Amniotic stem cell (primary cell): ENCODE results near the gene ATP2A3.
"Not testable (repeated sequence)": the region's sequence is repeated elsewhere in the genome, so short reads cannot be mapped to it uniquely, and the experiment has no call there.

Experiments
- DNase-seq: peaks from one replicate; lab custom pipeline; 2025; lab: John Stamatoyannopoulos, UW

Gene ATP2A3

DNA sequence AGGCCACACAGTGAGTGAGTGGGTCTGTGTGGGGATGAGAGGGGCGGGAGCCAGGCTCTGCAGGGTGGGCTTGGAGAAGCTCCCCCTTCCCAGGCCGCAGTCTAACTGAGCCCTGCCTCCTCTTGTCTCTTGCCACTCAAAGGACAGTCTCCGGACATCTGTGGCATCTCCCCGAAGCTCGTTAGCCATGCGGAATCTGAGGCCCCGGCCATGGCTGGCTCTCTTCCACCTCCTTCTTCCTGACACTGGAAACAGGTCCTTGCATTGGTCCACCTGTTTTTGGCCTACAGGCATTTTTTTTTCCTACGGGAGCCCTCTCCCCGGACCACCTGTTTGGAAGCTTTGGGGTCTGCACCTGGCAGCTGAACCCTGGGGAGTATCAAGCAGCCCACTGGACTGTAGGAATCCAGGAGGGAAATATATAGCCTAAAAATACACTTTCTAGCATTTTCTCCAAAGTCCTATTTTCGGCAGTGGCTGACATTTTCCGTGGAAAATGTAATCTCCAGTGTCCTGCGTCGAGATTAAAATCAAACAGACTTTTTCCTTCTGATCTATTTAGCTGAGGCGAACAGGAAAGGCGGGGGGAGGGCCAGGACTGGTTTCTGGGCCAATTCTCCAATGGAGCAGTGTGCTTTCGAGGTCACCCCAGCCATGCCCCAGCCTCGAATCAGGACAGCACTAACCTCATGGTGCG lies 9.1 kb downstream of the ATP2A3 start:
- DNase-seq = no peak

DNA sequence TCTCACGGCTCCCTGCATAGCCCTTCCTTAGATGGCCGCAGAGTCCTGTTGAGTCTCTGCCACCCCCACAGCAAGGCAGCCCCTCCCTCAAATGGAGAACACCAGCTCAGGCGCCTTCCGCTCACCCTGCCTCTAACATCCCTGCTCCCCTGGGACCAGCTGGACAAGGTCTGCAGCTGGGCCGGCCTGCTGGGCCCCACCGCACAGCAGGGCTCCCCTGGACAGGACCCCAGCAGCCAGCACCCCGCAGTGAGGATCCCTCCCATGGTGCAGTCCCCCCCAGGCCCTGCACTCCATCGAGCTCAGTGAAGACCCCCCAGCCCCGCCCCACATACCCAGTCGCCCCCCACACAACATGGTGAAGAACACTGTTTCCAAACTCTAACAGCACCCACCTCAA lies 10.2 kb downstream of the ATP2A3 start:
- no peak for DNase-seq

DNA sequence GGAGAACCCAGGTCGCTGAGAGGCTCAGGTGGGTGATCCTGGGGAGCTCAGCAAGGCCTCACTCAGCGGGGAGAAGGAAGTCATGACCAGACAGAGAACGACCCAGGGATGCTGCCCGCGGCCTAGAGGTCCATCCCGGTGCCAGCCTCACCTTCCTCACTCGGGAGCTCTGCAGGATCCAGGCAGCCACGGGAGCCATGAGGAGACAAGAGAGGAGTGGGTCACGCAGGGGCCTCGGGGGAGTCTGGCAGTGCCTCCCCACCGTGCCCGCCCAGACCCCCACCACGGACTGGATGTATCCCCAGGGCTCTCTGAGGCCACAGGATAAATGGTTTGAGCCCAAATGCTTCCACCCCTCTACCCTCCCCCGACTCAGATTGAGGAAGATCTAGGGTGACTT lies 10.7 kb downstream of the ATP2A3 start:
- DNase-seq = no peak

DNA sequence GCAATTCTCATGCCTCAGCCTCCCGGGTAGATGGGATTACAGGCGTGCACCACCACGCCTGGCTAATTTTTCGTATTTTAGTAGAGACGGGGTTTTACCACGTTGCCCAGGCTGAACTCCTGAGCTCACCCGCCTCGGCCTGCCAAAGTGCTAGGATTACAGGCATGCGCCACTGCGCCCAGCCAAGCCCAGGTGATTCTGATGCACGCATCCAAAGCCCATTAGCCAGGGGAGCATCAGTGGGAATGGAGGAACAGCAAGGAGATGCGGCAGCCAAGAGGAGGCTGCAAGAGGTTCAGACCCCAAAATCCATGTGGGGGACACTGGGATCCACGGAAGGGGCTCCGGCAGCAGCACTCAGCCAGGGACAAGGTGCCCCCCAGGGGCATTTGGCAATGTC lies 12.1 kb downstream of the ATP2A3 start:
- DNase-seq = no peak

DNA sequence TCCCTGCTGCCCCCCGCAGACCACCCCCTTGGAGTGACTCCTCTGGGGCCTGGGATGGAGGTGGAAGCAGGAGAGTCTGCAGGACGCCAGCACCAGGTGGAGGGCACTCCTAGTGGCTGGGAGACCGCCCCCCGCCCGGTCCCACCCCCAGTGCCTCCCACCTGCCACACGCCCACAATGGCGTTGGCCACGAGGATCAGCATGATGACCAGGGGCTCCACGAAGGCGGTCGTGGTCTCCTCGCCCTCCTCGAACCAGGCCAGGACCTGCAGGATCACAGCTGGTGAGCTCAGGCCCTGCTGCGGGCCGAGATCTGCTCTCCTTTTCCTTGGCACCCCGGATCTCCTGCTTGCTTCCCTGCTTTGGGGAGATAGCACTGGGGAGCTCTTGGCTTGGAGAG lies 12.8 kb downstream of the ATP2A3 start:
- no peak for DNase-seq

DNA sequence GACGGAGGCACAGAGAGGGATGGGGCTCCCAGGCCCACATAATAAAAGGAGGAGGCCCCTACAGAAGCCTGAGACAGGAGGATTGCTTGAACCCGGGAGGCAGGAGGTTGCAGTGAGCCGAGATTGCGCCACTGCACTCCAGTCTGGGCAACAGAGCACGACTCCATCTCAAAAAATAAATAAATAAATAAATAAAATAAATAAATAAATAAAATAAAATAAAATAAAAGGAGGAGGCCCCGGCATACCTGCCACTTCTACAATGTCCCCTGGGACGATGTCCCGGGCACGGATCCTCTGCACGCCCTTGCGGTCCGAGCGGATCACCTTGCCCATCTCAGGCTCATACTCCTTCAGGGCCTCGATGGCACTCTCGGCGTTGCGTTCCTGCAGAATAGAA lies 13.2 kb downstream of the ATP2A3 start:
- no peak for DNase-seq

DNA sequence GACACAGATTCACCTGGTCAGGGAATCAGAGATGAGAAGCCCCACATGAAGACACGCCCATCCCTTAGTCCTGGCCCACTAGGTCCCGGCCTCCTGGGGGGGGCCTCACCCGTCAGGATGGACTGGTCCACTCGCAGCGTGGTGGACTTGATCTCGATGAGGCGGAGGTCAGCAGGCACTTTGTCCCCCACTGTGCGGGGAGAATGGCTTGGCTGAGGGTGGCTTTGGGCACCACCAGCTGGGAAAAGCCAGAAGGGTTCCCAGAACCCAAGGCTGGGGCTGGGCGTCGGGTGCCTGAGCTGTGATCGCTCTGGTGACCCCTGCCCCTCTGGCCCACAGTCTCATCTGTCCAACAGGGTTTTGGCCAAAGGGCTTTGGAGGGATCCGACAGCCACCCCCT lies 13.7 kb downstream of the ATP2A3 start:
- DNase-seq = no peak

DNA sequence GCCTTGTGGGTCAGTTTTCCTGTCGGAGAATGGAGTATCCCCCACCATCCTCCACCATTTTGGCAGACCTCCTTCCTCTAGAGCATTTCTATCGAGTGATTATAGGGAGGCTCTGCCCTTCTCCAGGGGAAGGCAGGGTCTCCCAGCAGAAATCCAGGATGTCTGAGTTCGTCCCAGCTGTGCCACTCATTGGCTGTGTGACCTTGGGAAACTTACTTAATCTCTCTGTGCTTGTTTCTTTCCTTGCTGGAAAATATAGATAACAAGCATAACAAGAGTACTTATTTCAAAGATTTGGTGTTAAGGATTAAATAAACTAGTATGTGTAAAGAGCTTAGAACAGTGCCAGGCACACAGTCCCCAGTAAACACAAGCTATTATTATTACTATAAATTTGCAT lies 14.8 kb downstream of the ATP2A3 start:
- no peak for DNase-seq

DNA sequence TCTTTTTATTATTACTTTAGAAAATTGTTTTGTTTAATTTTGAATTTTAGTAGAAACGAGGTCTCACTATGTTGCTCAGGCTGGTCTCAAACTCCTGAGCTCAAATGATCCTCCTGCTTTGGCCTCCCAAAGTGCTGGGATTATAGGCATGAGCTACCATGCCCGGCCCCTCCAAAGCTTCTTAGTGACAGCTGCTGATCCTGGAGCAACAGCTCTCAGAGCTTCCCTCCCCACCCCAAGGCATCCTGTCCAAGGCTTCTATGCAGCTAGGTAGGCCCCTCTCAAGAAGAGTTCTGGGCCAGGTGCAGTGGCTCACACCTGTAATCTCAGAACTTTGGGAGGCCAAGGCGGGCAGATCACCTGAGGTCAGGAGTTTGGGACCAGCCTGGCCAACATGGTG lies 15.7 kb downstream of the ATP2A3 start:
- DNase-seq = not testable (repeated sequence)

DNA sequence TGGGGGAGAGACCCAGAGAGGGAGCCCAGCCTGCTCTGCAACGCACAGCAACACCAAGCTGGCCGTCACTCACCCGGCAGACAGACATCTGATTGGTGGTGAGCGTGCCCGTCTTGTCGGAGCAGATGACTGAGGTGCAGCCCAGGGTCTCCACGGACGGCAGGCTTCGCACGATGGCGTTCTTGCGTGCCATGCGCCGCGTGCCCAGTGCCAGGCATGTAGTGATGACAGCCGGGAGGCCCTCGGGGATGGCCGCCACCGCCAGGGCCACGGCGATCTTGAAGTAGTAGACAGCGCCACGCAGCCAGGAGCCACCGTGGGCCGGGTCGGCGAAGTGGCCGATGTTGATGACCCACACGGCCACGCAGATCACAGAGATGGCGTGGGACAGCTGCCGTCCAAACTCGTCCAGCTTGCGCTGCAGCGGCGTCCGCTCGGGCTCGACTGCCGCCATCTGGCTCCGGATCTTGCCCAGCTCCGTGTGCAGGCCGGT lies 16.9 kb downstream of the ATP2A3 start:
- DNase-seq = no peak

DNA sequence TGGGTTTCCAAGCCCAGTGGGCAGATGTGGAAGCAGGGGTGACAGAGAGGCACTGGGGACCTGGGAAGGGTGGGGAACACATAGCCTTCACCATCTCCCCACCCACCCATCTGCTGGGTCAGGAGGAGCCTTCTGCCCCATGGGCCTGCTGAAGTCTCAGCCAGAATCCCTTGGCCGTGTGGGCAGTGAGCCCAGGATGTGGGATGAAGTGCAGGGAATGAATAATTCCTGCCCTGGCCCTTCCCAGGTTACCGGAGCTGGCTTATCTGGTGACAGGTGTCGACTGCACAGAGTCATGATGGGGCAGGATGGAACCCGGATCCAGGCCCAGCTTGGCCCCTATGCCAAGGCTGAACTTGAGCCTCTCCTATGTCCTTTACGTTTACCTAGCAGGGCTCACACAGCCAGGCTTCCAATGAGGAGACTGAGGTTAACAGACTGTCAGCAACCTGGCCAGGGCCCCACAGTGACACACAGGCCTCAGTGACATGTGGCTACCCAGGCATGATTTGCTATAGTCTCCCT lies 17.5 kb downstream of the ATP2A3 start:
- no peak for DNase-seq

DNA sequence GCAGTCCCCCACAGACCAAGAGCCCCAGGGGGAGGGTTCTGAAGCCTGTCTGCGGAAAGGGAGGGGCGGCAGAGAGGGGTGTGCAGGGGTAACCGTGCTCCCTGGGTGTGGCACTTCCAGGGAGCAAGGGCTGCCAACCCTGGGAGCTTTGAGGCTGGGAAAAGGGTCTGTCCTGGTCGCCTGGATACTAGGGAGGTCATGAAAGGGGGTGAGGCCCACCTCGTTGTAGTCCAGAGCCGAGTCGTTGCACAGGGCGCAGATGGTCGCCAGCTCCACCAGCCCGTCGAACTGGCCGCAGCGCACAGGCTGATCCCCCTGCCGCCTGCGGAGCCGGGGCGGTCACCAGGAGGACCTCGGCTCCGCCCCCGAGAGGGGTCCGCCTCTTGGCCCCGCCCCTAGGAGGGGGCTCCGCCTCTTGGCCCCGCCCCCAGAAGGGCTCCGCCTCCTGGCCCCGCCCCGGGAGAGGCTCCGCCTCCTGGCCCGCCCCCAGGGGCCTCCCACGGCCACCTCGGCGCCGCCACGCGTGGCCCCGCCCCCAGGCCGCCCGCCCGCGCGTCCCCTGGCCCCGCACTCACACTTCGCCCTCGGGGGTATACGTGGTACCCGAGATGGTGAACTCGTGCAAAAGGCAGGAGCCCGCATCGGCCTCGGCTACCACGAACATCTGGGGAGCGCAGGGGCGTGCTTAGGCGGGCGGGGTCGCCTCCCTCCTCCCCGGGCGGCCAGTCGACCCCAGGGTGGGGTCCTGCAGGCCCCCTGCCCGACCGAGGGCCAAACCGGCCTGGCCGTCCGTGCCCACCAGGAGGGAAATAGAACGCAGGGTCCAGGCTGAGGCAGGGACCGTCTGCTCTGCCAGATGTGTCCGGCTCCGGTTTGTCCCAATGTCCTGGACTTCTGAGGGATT lies 19.5 kb downstream of the ATP2A3 start:
- no peak for DNase-seq

DNA sequence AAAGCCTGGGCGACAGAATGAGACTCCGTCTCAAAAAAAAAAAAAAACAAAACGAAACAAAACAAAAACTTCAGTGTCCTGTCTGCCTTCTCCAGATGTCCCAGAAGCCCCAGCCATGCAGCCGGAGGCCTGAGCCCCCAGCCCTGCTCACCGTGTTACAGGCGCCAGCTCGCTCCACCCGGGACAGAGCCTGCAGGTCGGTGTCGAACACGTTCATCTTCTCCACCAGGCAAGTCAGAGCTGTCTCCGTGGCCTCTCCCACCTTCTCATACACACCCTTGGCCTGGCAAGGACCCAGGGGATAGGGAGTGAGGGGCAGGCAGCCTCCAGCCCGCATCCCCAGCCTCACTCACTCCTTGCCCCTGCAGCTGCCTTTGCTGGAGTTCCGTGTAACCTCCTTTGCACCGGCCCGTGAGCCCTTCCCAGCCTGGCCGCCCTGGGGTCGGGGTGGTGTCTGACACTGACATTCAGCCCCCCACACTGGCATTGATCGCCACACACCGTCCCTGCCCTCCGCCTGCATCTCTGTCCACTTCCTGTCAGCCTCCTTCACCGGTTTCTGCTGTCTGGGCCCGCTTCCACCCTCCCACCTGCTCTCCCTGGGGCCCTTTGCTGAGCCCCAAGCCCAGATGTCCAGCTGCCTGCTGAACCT lies 20.9 kb downstream of the ATP2A3 start:
- no peak for DNase-seq

DNA sequence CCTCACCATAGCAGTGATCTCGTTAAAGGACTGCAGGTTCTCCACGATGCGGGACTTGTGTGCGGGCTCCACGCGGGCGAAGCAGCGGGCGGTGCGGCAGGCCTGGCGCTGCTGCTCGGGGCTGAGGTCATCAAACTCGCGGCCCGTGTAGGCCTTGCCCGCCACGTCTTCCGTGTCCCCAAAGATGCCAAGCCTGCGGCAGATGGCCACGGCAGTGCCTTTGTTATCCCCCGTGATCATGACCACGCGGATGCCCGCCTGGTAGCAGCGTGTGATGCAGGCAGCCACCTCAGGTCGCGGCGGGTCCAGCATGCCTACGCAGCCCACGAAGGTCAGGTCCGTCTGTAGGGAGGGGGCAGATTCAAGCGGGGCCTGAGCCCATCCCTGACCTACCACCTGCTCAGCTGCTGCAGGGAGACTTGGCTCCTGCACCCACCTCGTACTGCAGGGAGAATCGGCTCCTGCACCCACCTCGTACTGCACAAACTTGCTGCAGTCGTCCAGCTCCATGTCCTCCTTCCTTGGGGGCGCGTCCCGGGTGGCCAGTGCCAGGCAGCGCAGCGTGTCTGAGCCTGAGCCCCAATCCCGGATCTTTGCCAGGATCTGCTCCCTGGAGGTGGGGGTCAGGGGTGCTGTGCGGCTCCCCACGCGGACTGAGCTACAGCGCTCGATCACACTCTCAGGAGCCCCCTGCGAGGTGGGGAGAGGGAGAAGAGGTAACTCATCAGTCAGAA lies 23.1 kb downstream of the ATP2A3 start:
- no peak for DNase-seq

DNA sequence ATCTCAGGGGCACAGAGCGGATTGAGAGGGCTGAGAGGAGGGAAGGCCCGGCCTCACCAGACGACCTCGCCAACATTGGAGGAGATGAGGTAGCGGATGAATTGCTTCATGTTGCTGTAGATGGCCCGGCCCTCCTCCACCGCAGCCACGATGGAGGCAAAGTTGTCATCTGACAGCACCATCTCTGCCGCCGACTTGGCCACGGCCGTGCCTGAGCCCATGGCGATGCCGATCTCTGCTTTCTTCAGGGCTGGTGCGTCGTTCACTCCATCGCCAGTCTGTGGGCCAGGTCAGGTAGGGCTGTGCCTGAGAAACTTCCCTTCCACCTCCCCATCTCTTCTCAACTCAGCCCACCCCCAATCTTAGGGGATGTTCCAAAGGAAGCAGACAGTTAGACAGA lies 26.9 kb downstream of the ATP2A3 start:
- no peak for DNase-seq

DNA sequence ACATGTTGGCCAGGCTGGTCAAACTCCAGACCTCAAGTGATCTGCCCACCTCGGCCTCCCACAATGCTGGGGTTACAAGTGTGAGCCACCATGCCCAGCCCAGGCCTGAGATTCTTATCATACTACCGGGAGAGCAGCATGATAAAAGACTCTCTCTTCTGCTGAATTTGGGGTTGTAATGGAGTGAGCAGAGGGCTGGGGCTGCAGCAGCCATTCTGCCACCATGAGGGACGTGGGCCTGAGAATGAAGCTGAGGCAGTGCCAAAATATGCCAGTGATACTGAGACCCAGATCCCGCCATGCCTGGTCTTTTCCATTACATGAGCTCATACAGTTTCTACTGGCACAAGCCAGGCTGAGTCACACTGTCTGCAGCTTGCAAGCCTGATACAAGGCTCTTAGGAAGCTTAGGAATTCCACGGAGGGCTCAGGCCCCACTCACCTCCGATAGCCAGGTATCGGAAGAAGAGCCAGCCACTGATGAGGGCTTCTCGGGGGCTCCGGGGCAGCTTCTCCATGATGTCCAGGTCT lies 28.3 kb downstream of the ATP2A3 start:
- DNase-seq = no peak

DNA sequence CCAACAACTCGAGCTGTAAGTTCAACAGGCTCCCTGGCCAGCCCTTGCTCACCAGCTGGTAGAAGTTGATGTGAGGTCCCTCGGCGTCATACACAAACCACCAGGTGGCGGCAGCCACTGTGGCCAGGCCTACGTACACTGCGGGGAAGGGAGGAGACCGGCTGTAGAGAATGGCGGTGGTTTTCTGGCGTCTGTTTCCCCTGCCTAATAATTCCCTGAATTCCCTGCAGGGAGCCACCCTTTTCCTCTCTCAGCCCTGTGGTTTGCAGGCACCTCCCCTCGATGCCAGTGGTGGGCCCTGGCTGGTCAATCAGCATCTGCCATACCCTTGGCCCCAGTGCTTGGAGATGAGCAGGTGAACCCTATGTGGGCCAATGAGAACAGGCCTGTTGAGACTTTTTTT lies 29.1 kb downstream of the ATP2A3 start:
- DNase-seq = no peak

DNA sequence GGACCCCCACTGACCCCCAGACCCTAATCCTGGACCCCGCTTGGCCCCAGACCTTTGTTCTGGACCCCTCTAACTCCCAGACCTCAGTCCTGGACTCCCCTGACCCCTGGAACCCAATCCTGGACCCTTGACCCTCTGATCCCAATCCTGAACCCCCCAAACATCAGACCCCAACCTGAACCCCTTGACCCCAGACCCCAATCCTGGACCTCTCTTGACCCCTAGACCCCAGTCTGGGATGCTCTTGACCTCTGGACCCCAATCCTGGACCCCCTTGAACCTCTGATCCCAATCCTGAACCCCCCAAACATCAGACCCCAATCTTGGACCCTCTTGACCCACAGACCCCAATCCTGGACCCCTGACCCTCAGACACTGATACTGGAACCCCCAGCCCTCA lies 34.5 kb downstream of the ATP2A3 start:
- no peak for DNase-seq

DNA sequence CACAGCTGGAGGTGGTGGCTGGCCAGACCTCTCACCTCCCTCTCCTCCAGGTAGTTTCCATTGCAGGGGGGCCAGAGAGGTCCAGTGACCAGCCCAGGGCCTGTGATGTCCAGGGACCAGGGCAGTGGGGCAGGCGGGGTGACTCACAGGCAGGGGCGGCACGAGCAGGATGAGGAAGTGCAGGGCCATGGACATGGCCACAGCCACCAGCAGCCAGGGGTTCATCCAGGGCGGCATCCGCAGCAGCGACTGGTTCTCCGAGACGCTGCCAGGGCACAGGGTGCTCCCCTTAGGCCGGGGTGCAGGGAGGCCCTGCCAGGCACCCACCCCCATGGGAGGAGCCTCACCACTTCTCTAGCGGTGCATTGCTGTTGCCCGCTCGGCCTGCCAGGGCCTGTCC lies 35.1 kb downstream of the ATP2A3 start:
- no peak for DNase-seq

DNA sequence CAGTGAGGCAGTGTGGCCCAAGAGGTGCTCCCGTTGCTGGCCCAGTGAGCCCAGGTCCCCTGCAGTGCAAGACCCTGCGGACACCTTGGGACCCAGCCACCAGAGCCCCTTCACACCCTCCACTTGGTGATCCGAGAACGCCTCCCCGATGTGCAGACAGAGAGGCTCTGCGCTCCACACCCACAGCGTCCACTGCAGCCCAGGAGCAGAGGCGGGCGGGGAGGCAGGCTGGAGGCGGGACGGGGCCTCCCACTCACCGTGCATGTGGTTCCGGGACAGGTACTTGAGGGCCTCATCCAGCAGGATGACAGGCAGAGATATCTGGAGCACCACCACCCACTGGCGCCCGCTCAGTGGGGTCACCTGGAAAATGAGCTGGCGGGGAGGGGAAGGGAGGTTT lies 35.8 kb downstream of the ATP2A3 start:
- DNase-seq = no peak

DNA sequence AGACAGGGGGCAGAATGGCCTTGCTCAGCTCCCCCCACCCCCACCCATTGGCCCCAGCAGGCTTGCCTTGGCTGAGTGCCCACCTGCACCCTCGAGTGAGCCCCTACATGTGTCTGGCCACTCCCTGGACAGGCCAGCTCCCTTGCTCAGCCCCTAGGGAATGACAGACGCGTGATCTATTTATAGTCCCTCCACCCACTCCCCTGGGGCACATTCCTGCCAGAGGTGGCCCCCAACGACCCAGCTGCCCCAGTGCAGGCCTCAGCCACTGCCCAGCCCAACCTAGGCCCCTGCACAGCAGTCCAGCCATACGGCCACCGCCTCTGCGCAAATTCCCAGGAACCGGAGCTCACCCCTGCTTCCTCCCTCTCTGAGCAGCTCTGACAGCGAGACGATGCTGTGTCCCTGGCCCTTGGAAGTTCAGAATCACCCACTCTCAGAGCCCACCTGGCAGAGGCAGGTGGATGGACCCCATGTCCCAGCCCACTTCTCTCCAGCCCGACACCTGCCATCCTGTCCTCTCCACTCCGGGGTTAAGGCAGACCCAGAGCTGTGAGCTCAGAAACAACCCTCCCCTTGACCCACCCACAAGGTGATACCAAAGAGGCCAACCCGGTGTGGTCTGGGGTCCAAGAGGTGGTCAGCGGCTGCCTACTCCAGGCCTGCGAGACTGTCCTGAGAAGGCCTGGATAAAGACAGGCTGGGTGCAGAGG lies 36.5 kb downstream of the ATP2A3 start:
- no peak for DNase-seq
